Ovary (tissue), 3 donors: ENCODE results near the gene TNPO2.

Experiments
- EP300 ChIP-seq: sonication (generic); formaldehyde crosslinking; IDR thresholded peaks from one replicate; pipeline ENCODE4 v1.6.1; 2017; ENCODE audit warnings: antibody characterized with exemption
- POLR2A ChIP-seq: fragments of 450-650 bp; IDR thresholded peaks from one replicate; pipeline ENCODE4 v1.6.1; 2017; ENCODE audit warnings: antibody characterized with exemption, mild to moderate bottlenecking, moderate library complexity
- TF ChIP-seq, protein P1 (sequence below), 3 donors: fragments of 450-650 bp in 2 of 3; fragments of 200-600 bp in 1 of 3; IDR thresholded peaks; one replicate each; pipeline versions ENCODE4 v1.5.1 to v1.8.0; 2016 to 2022; ENCODE audit warnings: antibody characterized with exemption in 3 of 3, mild to moderate bottlenecking in 1 of 3
- donor health status: DM: no; HTN: no; CAD: no.

DNA sequence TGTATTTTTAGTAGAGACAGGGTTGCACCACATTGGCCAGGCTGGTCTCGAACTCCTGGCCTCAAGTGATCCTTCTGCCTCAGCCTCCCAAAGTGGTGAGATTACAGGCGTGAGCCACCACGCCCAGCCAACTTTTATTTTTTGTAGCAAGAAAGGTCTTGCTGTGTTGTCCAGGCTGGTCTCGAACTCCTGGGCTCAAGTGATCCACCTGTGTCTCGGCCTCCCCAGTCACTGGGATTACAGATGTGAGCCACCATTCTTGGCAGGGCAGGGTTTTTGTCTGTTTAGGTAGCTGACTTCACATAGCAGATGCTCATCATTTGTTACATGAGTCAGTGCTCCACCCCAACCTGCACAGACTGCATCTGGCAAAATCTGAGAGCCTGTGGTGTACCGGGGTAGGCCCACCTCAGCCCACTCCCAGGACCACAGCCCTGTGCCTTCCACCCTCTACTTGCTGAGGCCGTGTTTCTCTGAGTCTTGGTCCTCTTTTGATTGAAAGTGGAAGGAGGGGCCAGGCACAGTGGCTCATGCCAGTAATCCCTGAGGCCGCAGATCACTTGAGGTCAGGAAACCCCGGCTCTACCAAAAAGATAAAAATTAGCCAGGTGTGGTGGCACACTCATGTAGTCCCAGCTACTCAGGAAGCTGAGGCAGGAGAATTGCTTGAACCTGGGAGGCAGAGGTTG, 4.2 kb upstream of the TNPO2 start:
- TF ChIP-seq, protein P1, sequence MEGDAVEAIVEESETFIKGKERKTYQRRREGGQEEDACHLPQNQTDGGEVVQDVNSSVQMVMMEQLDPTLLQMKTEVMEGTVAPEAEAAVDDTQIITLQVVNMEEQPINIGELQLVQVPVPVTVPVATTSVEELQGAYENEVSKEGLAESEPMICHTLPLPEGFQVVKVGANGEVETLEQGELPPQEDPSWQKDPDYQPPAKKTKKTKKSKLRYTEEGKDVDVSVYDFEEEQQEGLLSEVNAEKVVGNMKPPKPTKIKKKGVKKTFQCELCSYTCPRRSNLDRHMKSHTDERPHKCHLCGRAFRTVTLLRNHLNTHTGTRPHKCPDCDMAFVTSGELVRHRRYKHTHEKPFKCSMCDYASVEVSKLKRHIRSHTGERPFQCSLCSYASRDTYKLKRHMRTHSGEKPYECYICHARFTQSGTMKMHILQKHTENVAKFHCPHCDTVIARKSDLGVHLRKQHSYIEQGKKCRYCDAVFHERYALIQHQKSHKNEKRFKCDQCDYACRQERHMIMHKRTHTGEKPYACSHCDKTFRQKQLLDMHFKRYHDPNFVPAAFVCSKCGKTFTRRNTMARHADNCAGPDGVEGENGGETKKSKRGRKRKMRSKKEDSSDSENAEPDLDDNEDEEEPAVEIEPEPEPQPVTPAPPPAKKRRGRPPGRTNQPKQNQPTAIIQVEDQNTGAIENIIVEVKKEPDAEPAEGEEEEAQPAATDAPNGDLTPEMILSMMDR (IDR thresholded peaks at IDR 0.05) = no peak
- no peak for TF ChIP-seq POLR2A
- TF ChIP-seq EP300 = no peak
